NCI-H146 treated with DMSO at 0.1 percent for 48 hours (cell line): Measurements from ENCODE around the gene CEP57.

Experiments
- DNase-seq: peaks from one replicate; lab custom pipeline; 2025; ENCODE audit not compliant: unreplicated experiment; lab: John Stamatoyannopoulos, UW

The CEP57 gene

DNA sequence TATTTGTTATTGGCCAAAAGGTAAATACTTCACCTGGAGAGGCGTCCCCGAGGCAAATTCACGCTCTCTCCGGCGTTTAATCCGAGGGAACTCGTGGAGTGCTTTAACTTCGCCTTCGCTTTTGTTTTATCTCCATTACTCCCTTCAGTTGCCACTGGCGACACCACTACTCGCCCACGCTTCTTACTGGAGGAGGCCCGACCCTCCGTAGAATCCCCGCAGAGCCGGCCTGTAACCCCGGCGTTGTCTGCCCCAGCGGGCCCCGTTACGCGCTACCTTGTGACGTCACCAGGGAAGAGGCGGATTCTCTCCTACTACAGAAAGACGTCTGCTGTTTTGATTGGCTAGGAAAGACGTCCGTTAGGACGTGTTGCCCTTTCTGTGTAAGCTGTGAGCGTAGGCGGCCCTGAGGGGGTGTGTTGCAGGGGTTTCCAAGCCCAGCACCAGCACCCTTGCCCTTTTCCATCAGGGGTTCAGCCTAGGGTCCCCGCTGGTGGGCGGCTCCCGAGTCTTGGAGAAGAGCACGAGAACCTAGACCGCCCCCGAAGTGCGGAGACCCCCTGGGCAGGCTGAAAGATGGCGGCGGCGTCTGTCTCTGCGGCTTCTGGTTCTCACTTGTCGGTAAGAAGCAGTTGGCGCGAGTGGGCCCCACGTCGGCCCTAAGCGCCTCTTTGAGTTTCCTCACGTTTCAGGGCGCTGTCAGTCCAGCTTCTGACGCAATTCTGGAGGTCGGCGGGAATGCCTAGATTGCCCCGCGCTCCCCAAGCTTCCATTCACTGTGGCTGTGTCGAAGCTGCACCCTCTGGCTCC lies at the start of gene CEP57:
CEP57 (plus strand) TSS at position 376 of the 810 bp plus-strand sequence; CDS start at position 577, 201 bp downstream.
- DNase-seq = peak; percentile 97

DNA sequence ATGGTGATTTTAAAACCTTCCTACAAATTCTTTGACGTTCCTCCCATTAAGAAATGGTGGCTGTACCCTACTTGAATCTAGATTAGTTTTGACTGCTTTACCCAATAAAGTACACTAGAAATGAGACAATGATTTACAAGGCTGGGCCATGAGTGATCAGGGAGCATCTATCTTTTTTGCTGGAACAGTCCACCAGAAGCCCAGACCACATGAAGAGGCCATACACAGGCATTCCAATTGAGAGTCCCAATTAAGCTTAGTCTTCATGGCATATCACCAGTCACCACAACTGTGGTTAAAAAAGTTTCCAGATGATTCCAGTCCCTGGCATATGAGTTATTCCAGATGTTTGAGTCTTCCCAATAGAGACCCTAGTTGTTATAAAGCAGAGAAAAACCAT lies 40.2 kb upstream of the CEP57 start:
- DNase-seq = no peak

GRCh38 chr11:95751515-95751914 lies 38.8 kb upstream of the CEP57 start:
- DNase-seq = no peak

- no peak for DNase-seq
Observed at GRCh38 chr11:95760941-95761340, 29.4 kb upstream of the CEP57 start.

DNA sequence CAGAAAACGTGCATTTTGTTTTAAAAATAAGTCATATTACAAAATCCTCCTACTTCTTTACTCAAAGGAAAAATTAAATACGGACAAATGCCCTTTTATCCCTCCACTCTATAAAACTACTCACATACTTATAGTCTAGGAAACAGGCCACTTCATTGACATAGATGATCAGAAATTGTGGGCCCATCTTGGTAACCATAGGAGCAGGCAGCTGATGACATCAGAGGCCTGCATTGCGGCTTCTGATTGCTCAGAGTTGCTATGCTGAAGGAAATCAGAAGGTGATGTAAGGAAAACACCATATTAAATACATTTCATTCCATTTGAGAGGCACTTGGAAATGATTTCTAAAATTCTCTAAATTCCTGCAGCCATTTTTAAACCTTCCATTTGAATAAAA lies 27.8 kb upstream of the CEP57 start:
- no peak for DNase-seq

GRCh38 chr11:95764267-95764898 lies 25.9 kb upstream of the CEP57 start:
- peak; percentile 38 for DNase-seq

DNA sequence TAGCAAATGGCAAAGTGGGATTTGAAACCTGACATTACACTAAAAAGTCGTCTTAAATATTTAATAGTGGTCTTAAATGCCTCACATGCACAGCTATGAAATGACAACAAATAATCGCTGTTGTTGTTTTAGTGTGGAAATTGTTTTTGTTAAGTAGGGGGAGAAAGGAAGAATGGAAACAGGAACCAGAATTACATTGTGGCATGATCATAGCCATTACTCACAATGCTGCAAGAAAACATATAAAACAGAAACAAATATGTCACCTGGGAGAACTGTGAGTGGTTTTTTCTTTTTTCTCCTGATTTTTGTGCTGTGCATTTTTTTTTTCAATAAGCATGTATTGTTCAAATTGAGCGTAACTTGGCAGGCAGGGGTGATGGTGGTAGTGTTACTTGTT lies 23.6 kb upstream of the CEP57 start:
- no peak for DNase-seq

DNA sequence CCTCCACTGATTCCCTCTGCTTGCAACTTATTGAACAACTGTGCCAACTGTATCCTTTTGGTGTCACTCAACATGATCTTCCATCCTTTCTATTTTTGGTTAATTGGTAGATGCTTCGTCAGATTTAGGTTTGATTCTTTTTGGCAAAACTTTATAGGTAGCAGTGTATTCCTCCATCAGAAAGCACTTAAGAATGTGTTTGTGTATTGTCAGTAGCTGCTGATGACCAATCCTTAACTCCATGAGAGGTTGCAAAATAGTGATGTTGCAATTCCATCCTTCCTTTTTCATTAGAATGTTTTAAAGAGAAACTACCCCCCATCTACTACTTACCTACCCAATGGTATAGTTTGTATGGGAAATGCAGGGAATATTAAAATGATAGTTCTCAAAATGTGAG lies 22.8 kb upstream of the CEP57 start:
- DNase-seq = no peak

DNA sequence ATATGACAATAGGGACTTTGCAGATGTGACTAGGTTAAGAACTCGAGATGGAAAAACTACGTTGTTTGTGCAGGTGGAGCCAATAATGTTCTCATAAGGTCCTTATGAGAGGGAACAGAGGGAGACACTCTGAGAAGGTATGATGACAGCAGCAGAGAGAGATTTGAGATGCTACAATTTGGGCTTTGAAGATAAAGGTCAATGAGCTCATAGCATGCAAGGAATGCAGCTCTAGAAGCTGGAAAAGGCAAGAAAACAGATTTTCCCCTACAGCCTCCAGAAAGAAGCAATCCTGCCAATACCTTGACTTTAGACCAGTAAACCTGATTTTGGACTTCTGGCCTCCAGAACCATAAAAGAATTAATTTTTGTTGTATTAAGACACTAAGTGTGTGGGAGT lies 21.8 kb upstream of the CEP57 start:
- DNase-seq = no peak

GRCh38 chr11:95776859-95777258 lies 13.4 kb upstream of the CEP57 start:
- DNase-seq = no peak

- DNase-seq = no peak
Observed at GRCh38 chr11:95778699-95779098, 11.6 kb upstream of the CEP57 start.

DNA sequence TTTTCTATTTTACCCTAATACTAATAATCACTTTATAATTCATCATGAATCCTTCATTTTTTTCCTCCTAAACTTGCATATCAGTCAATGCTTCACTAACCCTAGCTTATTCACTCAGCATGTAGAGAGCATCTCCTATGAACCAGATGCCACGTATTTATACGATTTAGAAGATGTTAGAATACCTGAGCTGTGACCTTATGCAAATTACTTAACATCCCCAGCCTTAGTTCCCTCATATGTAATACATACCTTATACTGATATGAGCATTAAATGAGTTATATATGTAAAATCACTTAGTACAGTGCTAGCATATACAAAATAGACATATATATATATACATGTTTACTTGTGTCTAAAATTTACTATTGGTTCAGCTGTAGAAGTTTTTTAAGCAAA lies 9.8 kb upstream of the CEP57 start:
- DNase-seq = no peak

DNA sequence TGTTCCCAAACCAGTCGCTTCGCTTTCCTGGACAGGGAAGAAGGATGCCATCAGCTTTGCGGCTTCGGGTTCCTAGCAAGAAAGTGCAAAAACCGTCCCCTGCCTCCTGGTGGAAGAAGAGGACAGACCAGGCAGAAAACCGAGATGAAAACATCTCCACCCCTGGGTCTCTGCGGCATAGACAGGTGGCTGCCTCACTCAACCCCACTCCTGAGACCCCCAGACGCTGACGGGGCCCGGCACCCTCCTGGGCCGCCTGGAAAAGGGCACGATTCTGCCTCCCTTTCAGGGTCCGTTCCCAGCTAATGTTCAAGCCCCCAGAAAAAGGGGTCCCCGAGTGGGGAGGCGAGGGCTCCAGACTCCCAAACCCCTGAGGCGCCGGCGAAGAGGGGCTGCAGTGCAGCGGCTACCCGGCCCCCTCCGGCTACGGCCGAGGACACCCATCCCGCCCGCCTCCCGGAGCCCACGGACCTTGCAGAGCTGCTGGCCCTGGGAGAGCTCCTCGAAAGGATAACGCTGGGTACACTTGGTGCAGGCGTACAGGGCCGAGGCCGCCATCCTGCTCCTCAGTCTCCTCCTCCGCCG lies 1.3 kb upstream of the CEP57 start:
- DNase-seq = peak; percentile 39

- DNase-seq = peak; percentile 98
Observed at GRCh38 chr11:95789506-95790122, 684 bp upstream of the CEP57 start, which contains the start of gene FAM76B. FAM76B (minus strand) TSS chr11:95789782; CDS start chr11:95789478, 304 bp downstream.

- peak; percentile 89 for DNase-seq
Observed at GRCh38 chr11:95790933-95791708, 823 bp downstream of the CEP57 start.

GRCh38 chr11:95791709-95792033 lies 1.4 kb downstream of the CEP57 start:
- no peak for DNase-seq

DNA sequence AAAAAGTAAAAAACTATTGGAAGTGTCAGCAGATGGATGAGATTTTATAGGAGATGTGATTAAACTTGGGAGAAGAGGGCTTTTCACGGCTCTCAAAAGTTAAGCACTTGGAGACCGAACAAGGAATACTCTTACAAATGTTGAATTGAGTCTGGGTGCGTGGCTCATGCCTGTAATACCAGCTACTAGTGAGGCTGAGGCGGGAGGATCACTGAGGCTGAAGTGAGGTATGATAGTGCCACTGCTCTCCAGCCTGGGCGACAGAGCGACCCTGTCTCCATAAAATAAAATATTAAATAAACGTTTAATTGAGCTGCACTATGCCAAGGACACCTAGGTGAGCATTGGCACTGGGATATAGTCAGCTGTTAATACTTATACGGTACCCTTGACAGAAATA lies 1.9 kb downstream of the CEP57 start:
- no peak for DNase-seq

DNA sequence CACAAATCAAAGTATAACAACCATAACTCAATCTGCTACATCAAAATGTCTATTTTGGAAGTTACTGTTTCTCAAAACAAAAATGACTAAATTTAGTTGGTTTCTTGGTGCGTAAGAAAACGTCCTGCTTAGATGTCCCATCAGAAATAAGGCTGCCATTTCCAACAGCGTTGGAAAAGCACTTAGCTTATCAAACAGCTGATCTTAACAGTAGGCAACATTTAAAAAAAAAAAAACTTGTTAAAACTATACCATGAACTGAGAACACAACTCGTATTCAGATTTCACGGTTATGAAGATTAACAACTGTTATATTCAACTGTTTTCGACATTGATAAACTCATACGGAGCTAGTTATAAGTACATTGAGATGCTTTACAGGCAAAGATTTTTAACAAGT lies 2.4 kb downstream of the CEP57 start:
- no peak for DNase-seq

GRCh38 chr11:95793116-95793515 lies 2.8 kb downstream of the CEP57 start:
- DNase-seq = no peak

- peak; percentile 66 for DNase-seq
Observed at GRCh38 chr11:95794086-95794485, 3.8 kb downstream of the CEP57 start.
